Mammary epithelial cell (primary cell): Measurements from ENCODE around the gene PBRM1.
"Not testable (repeated sequence)": the region's sequence is repeated elsewhere in the genome, so short reads cannot be mapped to it uniquely, and the experiment has no call there.

Source experiments
- CTCF ChIP-seq, 2 donors: IDR thresholded peaks in 1 of 2; conservative IDR thresholded peaks in 1 of 2; 2 replicates each; pipeline ENCODE4 v1.5.1; 2011 to 2012; ENCODE audit warnings: inconsistent platforms in 2 of 2, low read length in 2 of 2, mild to moderate bottlenecking in 2 of 2, control low read depth in 1 of 2, low read depth in 1 of 2; ENCODE audit not compliant: insufficient read depth in 1 of 2; ENCODE audit errors: extremely low read depth in 1 of 2
- EZH2 ChIP-seq: IDR thresholded peaks from 2 replicates; pipeline ENCODE4 v1.6.1; 2012; ENCODE audit warnings: low read length, inconsistent platforms, borderline replicate concordance

- not testable (repeated sequence) for TF ChIP-seq CTCF (conservative IDR thresholded peaks at IDR 0.05 in 1 of 2, IDR thresholded peaks at IDR 0.05 in 1 of 2; ENCODE audit: extremely low read depth in 1 of 2, insufficient read depth in 1 of 2, low read depth in 1 of 2, low read length in 2 of 2); EZH2
Measured at GRCh38 chr3:52728753-52729152, 43.0 kb upstream of the PBRM1 start.
